ENCODE results near the gene C2CD4B.

Gene C2CD4B

GRCh38 chr15:62183130-62183529 is 18.0 kb upstream of the C2CD4B start:
- H3K4me3 ChIP-seq (ENCODE audit: control insufficient read depth, low read depth, low read length), result no peak overlapping the region
- DNase-seq (ENCODE audit: low read depth), result no peak
- TF ChIP-seq CTCF (IDR thresholded peaks at IDR 0.05; ENCODE audit: control insufficient read depth, insufficient read depth, low read depth, low read length, missing control alignments), result no peak

DNA sequence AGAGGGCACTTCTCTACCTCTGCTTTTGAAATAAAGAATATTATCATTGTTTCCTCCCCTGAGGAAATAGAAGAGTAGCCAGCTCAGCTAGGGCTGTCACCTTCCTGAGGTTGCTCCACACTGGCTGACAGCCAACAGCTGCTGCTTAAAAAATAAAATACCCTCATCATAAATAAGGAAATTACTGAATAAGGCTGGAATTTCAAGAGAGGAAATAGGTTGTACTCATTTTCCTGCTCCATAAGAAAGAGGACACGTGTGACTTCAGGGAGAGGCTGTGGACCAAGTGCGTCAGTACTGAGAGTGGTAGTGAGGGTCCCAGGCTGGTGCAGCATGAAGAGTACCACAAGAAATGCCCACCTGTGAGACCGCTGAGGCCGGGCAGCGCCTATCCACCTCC is 8.1 kb upstream of the C2CD4B start:
- no peak for DNase-seq (ENCODE audit: low read depth)
- no peak overlapping the region for H3K4me3 ChIP-seq (ENCODE audit: control insufficient read depth, low read depth, low read length)
- no peak for TF ChIP-seq CTCF (IDR thresholded peaks at IDR 0.05; ENCODE audit: control insufficient read depth, insufficient read depth, low read depth, low read length, missing control alignments)

DNA sequence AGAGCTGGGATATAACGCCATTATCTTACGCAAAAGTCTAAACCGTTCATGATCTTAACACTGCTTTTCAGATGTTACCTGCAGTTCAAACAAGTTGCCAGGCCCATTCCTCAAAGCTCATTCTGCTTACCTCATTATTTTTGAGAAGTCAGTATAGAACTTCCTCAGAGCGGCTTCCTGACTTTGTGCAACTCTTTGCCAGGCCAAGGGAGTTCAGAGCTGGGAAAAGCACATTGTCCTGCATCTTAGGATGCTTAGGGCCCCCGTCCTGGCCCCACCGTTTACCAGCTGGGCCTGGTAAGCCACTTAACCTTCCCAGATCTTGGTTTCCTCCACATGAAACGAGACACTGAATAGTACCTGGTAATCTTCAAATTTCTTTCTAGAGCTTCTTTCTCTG is 6.8 kb upstream of the C2CD4B start:
- no peak for TF ChIP-seq CTCF (IDR thresholded peaks at IDR 0.05; ENCODE audit: control insufficient read depth, insufficient read depth, low read depth, low read length, missing control alignments)
- H3K4me3 ChIP-seq (ENCODE audit: control insufficient read depth, low read depth, low read length), result no peak overlapping the region
- no peak for DNase-seq (ENCODE audit: low read depth)

DNA sequence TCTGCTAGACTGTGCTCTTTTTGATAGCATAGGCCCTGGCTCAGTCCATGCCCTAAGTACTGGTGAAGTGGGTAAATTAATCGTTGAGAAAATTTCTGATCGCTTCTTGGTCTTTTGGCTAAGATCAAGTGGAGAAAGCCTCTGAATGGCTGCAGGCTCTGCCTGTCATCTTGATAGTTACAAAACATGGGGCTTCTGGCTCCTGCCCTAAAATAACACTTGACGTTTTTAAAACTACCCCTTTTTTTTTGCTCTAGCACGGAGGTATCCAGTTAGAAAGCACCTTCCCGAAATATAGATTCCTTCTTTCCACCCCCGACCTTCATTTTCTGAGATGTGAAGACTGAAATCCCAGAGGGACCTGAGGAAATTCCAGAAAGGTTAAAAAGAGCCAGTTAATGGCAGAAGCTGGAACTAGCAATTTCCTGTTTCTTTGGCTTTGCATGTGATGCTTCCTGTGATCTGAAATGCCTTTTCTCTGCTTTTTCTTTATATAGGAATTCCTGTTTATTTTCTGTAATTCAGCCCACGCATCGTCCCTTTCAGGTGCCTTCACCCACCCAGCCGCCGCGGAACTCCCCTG is 799 bp upstream of the C2CD4B start:
- no peak for TF ChIP-seq CTCF (IDR thresholded peaks at IDR 0.05; ENCODE audit: control insufficient read depth, insufficient read depth, low read depth, low read length, missing control alignments)
- no peak for DNase-seq (ENCODE audit: low read depth)
- H3K4me3 ChIP-seq (ENCODE audit: control insufficient read depth, low read depth, low read length), result no peak overlapping the region

GRCh38 chr15:62164396-62165103 is 535 bp downstream of the C2CD4B start:
- H3K4me3 ChIP-seq (ENCODE audit: control insufficient read depth, low read depth, low read length), result no peak overlapping the region
- TF ChIP-seq CTCF (IDR thresholded peaks at IDR 0.05; ENCODE audit: control insufficient read depth, insufficient read depth, low read depth, low read length, missing control alignments), result no peak
- DNase-seq (ENCODE audit: low read depth), result no peak

DNA sequence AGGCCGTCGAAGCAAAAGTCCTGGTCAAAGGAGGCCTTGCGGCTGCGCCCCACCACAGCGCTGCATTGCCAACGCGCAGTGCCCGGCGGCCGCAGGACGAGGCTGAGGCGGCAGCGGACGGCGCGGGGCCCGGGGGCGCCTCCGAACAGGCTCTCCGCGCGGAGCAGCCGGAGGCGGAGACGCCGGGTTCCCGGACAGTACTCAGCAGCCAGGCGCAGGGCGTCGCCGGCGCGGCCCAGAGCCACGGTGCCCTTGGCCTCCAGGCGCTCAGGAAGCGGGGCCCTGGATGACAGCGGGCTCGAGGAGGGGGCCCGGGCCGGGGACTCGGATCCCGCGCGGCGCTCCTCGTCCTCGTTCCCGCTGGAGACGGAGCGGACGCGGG is 1.1 kb downstream of the C2CD4B start:
- no peak for DNase-seq (ENCODE audit: low read depth)
- TF ChIP-seq CTCF (IDR thresholded peaks at IDR 0.05; ENCODE audit: control insufficient read depth, insufficient read depth, low read depth, low read length, missing control alignments), result no peak
- no peak overlapping the region for H3K4me3 ChIP-seq (ENCODE audit: control insufficient read depth, low read depth, low read length)
